HG03139 (cell line): Measurements from ENCODE around the gene C10orf120.

Source experiments
- ATAC-seq: cut with Tn5 transposase; IDR thresholded peaks from one replicate; pipeline ENCODE4 v1.9.1; 2021; ENCODE audit not compliant: unreplicated experiment

Gene C10orf120

GRCh38 chr10:122703483-122704448, 4.1 kb upstream of the C10orf120 start:
- no peak for ATAC-seq

GRCh38 chr10:122702275-122702674, 2.6 kb upstream of the C10orf120 start:
- no peak for ATAC-seq

GRCh38 chr10:122701652-122702051, 2.0 kb upstream of the C10orf120 start:
- ATAC-seq = no peak

GRCh38 chr10:122696687-122697086, 3.0 kb downstream of the C10orf120 start:
- ATAC-seq = no peak

GRCh38 chr10:122692744-122693143, 6.9 kb downstream of the C10orf120 start:
- ATAC-seq = no peak

GRCh38 chr10:122689146-122689820, 10.4 kb downstream of the C10orf120 start:
- no peak for ATAC-seq

GRCh38 chr10:122688293-122688989, 11.2 kb downstream of the C10orf120 start:
- ATAC-seq = no peak

- no peak for ATAC-seq
Observed at GRCh38 chr10:122682522-122682921, 17.1 kb downstream of the C10orf120 start.

- ATAC-seq = no peak
Observed at GRCh38 chr10:122678266-122678665, 21.4 kb downstream of the C10orf120 start.

GRCh38 chr10:122675278-122675677, 24.4 kb downstream of the C10orf120 start:
- no peak for ATAC-seq

- ATAC-seq = no peak
Observed at GRCh38 chr10:122674781-122675180, 24.9 kb downstream of the C10orf120 start.

GRCh38 chr10:122673731-122674130, 25.9 kb downstream of the C10orf120 start:
- ATAC-seq = no peak

GRCh38 chr10:122673269-122673668, 26.4 kb downstream of the C10orf120 start:
- no peak for ATAC-seq

- no peak for ATAC-seq
Observed at GRCh38 chr10:122672655-122673054, 27.0 kb downstream of the C10orf120 start.

GRCh38 chr10:122671355-122671754, 28.3 kb downstream of the C10orf120 start:
- ATAC-seq = no peak

GRCh38 chr10:122669842-122670241, 29.8 kb downstream of the C10orf120 start:
- no peak for ATAC-seq

- no peak for ATAC-seq
Observed at GRCh38 chr10:122669045-122669444, 30.6 kb downstream of the C10orf120 start.

GRCh38 chr10:122665946-122666345, 33.7 kb downstream of the C10orf120 start:
- ATAC-seq = no peak

- no peak for ATAC-seq
Observed at GRCh38 chr10:122665329-122665860, 34.3 kb downstream of the C10orf120 start.

- ATAC-seq = no peak
Observed at GRCh38 chr10:122664501-122664900, 35.1 kb downstream of the C10orf120 start.

GRCh38 chr10:122663516-122664130, 36.0 kb downstream of the C10orf120 start:
- no peak for ATAC-seq
